Glutamatergic neuron (in vitro differentiated cells): ENCODE data around the gene ZSCAN16. TPM values are rescaled to one million over a fixed set of nuclear protein-coding genes. Genes with fewer than 3 reads are reported as not detected.
"Not testable (repeated sequence)": the region's sequence is repeated elsewhere in the genome, so short reads cannot be mapped to it uniquely, and the experiment has no call there.

Experiments
- DNase-seq: peaks from one replicate; pipeline ENCODE4 v3.0.0; 2022
- H3K27ac Mint-ChIP-seq: one replicate; pipeline ENCODE4 v1.8.0; 2020; ENCODE audit warnings: mild to moderate bottlenecking, mixed read lengths, inconsistent platforms; ENCODE audit not compliant: unreplicated experiment
- H3K27me3 Mint-ChIP-seq: one replicate; pipeline ENCODE4 v1.8.0; 2020; ENCODE audit warnings: mild to moderate bottlenecking, moderate library complexity, mixed read lengths, inconsistent platforms; ENCODE audit not compliant: unreplicated experiment
- H3K36me3 Mint-ChIP-seq: one replicate; pipeline ENCODE4 v1.8.0; 2020; ENCODE audit warnings: mild to moderate bottlenecking, mixed read lengths, inconsistent platforms; ENCODE audit not compliant: unreplicated experiment
- H3K4me1 Mint-ChIP-seq: one replicate; pipeline ENCODE4 v1.8.0; 2020; ENCODE audit warnings: mild to moderate bottlenecking, low read depth, mixed read lengths, inconsistent platforms; ENCODE audit not compliant: unreplicated experiment
- H3K4me3 Mint-ChIP-seq: one replicate; pipeline ENCODE4 v1.8.0; 2020; ENCODE audit warnings: mild to moderate bottlenecking, mixed read lengths, inconsistent platforms; ENCODE audit not compliant: unreplicated experiment
- H3K9me3 Mint-ChIP-seq: one replicate; pipeline ENCODE4 v1.8.0; 2020; ENCODE audit warnings: mild to moderate bottlenecking, moderate library complexity, mixed read lengths, inconsistent platforms; ENCODE audit not compliant: unreplicated experiment
- CTCF ChIP-seq: fragments of 200-600 bp; sonication (generic); IDR thresholded peaks from one replicate; pipeline ENCODE4 v1.5.0; 2021; ENCODE audit not compliant: partially characterized antibody, unreplicated experiment
- long read RNA-seq: library from polyadenylated mRNA; unstranded; transcript quantifications from one replicate; pipeline ENCODE4 v2.0.0, GENCODE V29; 2020; ENCODE audit not compliant: unreplicated experiment
- total RNA-seq: library from RNA; stranded (reverse); fragmentation: NEBNext Ultra II Directional; extraction: Animal tissue kit (Norgen Biotek cat#: 25700); gene quantifications from one replicate; pipeline ENCODE4 v1.2.1, GENCODE V29; 2021; ENCODE audit not compliant: unreplicated experiment

The ZSCAN16 gene
- 20.0 TPM for total RNA-seq
- long read RNA-seq, transcript ZSCAN16-201 (4 exons, 1,328 nt), result major isoform, 16 of 30 reads
- long read RNA-seq, partial matches to known transcripts, result 0 of 30 reads
- long read RNA-seq, other reads (novel, unspliced or antisense), result 14 of 30 reads

GRCh38 chr6:28124350-28124970 is at the start of gene ZSCAN16:
TSS of gene ZSCAN16 (plus strand) at chr6:28124609. CDS start at chr6:28125444, 835 bp downstream.
- peak within 1 kb of the TSS; percentile 98 for H3K27ac Mint-ChIP-seq

GRCh38 chr6:28078050-28078449 is 46.4 kb upstream of the ZSCAN16 start:
- Mint-ChIP-seq H3K4me3 (no peak overlapping the region), H3K9me3 (peaks cover 6% of the 10 kb centered on the region), H3K27me3 (peaks cover 8% of the 10 kb centered on the region), H3K36me3 (no peaks in the 10 kb centered on the region), H3K4me1 (peaks cover 9% of the 10 kb centered on the region), H3K27ac (no peak overlapping the region)
- TF ChIP-seq CTCF, result no peak
- no peak for DNase-seq

More at GRCh38 chr6:28124350-28124970, at the start of gene ZSCAN16:
- Mint-ChIP-seq H3K27me3 (no peaks in the 10 kb centered on the region), H3K36me3 (no peaks in the 10 kb centered on the region), H3K4me1 (peaks cover 12% of the 10 kb centered on the region), H3K4me3 (peak within 1 kb of the TSS; percentile 98), H3K9me3 (peaks cover 2% of the 10 kb centered on the region)
- no peak for TF ChIP-seq CTCF
- DNase-seq, result peak; percentile 94

- no peak overlapping the region for H3K4me3 Mint-ChIP-seq
- H3K27ac Mint-ChIP-seq, result no peak overlapping the region
- no peak for DNase-seq
- H3K27me3 Mint-ChIP-seq, result peaks cover 8% of the 10 kb centered on the region
- TF ChIP-seq CTCF, result no peak
- peaks cover 9% of the 10 kb centered on the region for H3K4me1 Mint-ChIP-seq
- no peaks in the 10 kb centered on the region for H3K36me3 Mint-ChIP-seq
- peaks cover 6% of the 10 kb centered on the region for H3K9me3 Mint-ChIP-seq
These were observed 45.6 kb upstream of the ZSCAN16 start for GRCh38 chr6:28078836-28079235.

- not testable (repeated sequence) for DNase-seq, H3K36me3 Mint-ChIP-seq, H3K27me3 Mint-ChIP-seq, H3K9me3 Mint-ChIP-seq, H3K4me1 Mint-ChIP-seq
- H3K27ac Mint-ChIP-seq, result peak within 1 kb of the TSS; percentile 91
- peak within 1 kb of the TSS; percentile 95 for H3K4me3 Mint-ChIP-seq
These were observed 44.1 kb upstream of the ZSCAN16 start, which contains the start of gene ZNF165 for GRCh38 chr6:28080381-28080630. TSS of gene ZNF165 (plus strand) at chr6:28080568. CDS start at chr6:28085481, 4,913 bp downstream.

- H3K4me1 Mint-ChIP-seq, result peaks cover 9% of the 10 kb centered on the region
- peaks cover 10% of the 10 kb centered on the region for H3K27me3 Mint-ChIP-seq
- H3K9me3 Mint-ChIP-seq, result peaks cover 7% of the 10 kb centered on the region
- peak; percentile 90 for DNase-seq
- peak overlapping the region; percentile 95 for H3K4me3 Mint-ChIP-seq
- H3K27ac Mint-ChIP-seq, result peak overlapping the region; percentile 91
- TF ChIP-seq CTCF, result no peak
- H3K36me3 Mint-ChIP-seq, result no peaks in the 10 kb centered on the region
These were observed 43.6 kb upstream of the ZSCAN16 start for GRCh38 chr6:28080631-28081485.
